GM12878 (cell line): ENCODE data around the gene TPK1. TPM values are rescaled to one million over a fixed set of nuclear protein-coding genes. Genes with fewer than 3 reads are reported as not detected.

Experiments used
- ATAC-seq: fragments of 200-7000 bp; cut with Tn5 transposase; 3 replicates; pipeline ENCODE4 v1.9.1; 2020; ENCODE audit warnings: mild to moderate bottlenecking, moderate library complexity
- BruUV-seq: library from RNA; stranded (reverse); fragments of 400-500 nt; replicated peaks from 2 replicates; lab custom pipeline; 2021; lab: Mats Ljungman, UMichigan
- CTCF ChIA-PET: fragments of 300-600 bp; sonication (Branson Sonifier 250); formaldehyde crosslinking; extraction: SDS; loops from one replicate; lab custom pipeline; 2021; ENCODE audit warnings: inconsistent platforms; lab: Yijun Ruan, JAX
- POLR2A ChIA-PET: fragments of 350-600 bp; formaldehyde crosslinking; extraction: SDS; loops from one replicate; lab custom pipeline; 2021; ENCODE audit warnings: inconsistent platforms; lab: Charles Lee
- RAD21 ChIA-PET: fragments of 300-600 bp; sonication (Branson Sonifier 250); formaldehyde crosslinking; loops from one replicate; lab custom pipeline; 2023; ENCODE audit warnings: antibody characterized with exemption; ENCODE audit not compliant: unreplicated experiment; lab: Charles Lee
- SMC1A ChIA-PET: fragments of 300-600 bp; sonication (Branson Sonifier 250); formaldehyde crosslinking; loops from one replicate; lab custom pipeline; 2023; ENCODE audit not compliant: unreplicated experiment, uncharacterized antibody; lab: Charles Lee
- DNase-seq: peaks from one replicate; pipeline ENCODE4 v3.0.0-alpha.2; 2011; ENCODE audit warnings: low read depth, low spot score
- FAIRE-seq: peaks from 3 replicates; lab custom pipeline; 2011; peaks lifted over from hg19 to GRCh38; lab: Jason Lieb, UNC
- H2AFZ ChIP-seq: 2 replicates; pipeline ENCODE4 v1.6.0; 2011; ENCODE audit warnings: low read depth, low read length, control low read depth; ENCODE audit not compliant: control insufficient read depth
- H3K27ac ChIP-seq: 2 replicates; pipeline ENCODE4 v1.5.1; 2011; ENCODE audit warnings: control low read depth; ENCODE audit not compliant: control insufficient read depth, insufficient read depth
- H3K27me3 ChIP-seq, 2 experiments: replicated peaks in 1 of 2; 2 replicates each; pipeline versions ENCODE4 v1.6.0 to v1.6.1; 2011; ENCODE audit warnings: low read length in 1 of 2; ENCODE audit not compliant: control insufficient read depth in 2 of 2, insufficient read depth in 2 of 2
- H3K36me3 ChIP-seq, 2 experiments: 2 replicates each; pipeline ENCODE4 v1.5.1; 2011; ENCODE audit warnings: low read length in 1 of 2; ENCODE audit not compliant: control insufficient read depth in 2 of 2, insufficient read depth in 2 of 2
- H3K4me1 ChIP-seq: 2 replicates; pipeline ENCODE4 v1.6.1; 2011; ENCODE audit warnings: mild to moderate bottlenecking, low read length, moderate library complexity, mixed read lengths; ENCODE audit not compliant: control insufficient read depth, insufficient read depth
- H3K4me2 ChIP-seq: 2 replicates; pipeline ENCODE4 v1.6.0; 2011; ENCODE audit warnings: control low read depth; ENCODE audit not compliant: control insufficient read depth, insufficient read depth
- H3K4me3 ChIP-seq: fragments of 200-600 bp; sonication (generic); 2 replicates; pipeline ENCODE4 v1.5.1; 2016
- H3K79me2 ChIP-seq: 2 replicates; pipeline ENCODE4 v1.6.0; 2011; ENCODE audit warnings: low read length; ENCODE audit not compliant: control insufficient read depth, insufficient read depth
- H3K9ac ChIP-seq: 2 replicates; pipeline ENCODE4 v1.8.0; 2011; ENCODE audit warnings: low read length, control low read depth, mixed read lengths; ENCODE audit not compliant: control insufficient read depth, insufficient read depth
- H3K9me3 ChIP-seq: replicated peaks from 3 replicates; pipeline ENCODE4 v1.5.1; 2011; ENCODE audit warnings: mild to moderate bottlenecking, low read length; ENCODE audit not compliant: control insufficient read depth, insufficient read depth
- H4K20me1 ChIP-seq: 2 replicates; pipeline ENCODE4 v1.6.0; 2011; ENCODE audit not compliant: control insufficient read depth, insufficient read depth
- CBFB ChIP-seq: IDR thresholded peaks from 2 replicates; pipeline ENCODE4 v1.6.1; 2016; ENCODE audit warnings: antibody characterized with exemption, low read depth
- CEBPB ChIP-seq, 2 experiments: fragments of 150-350 bp in 1 of 2; IDR thresholded peaks; 2 replicates each; pipeline ENCODE4 v1.6.1; 2012 to 2014; ENCODE audit warnings: low read depth in 2 of 2, low read length in 2 of 2, borderline replicate concordance in 1 of 2, inconsistent platforms in 1 of 2
- ESRRA ChIP-seq: IDR thresholded peaks from 2 replicates; pipeline ENCODE4 v1.6.1; 2012; ENCODE audit warnings: mild to moderate bottlenecking, low read length, improper control_type of control experiment
- GATAD2B ChIP-seq: fragments of 450-650 bp; conservative IDR thresholded peaks from 2 replicates; pipeline ENCODE4 v1.6.1; 2017; ENCODE audit warnings: low read depth, mild to moderate bottlenecking, moderate library complexity
- HDAC6 ChIP-seq: fragments of 200-600 bp; sonication (generic); IDR thresholded peaks from one replicate; pipeline ENCODE4 v1.8.0; 2017; ENCODE audit warnings: antibody characterized with exemption; ENCODE audit not compliant: unreplicated experiment
- HSF1 ChIP-seq: fragments of 150-350 bp; IDR thresholded peaks from 2 replicates; pipeline ENCODE4 v1.6.1; 2014; ENCODE audit warnings: mild to moderate bottlenecking, low read depth, low read length
- IKZF1 ChIP-seq: fragments of 450-650 bp; conservative IDR thresholded peaks from 2 replicates; pipeline ENCODE4 v1.6.1; 2017; ENCODE audit warnings: antibody characterized with exemption, mild to moderate bottlenecking
- JUNB ChIP-seq: IDR thresholded peaks from 2 replicates; pipeline ENCODE4 v1.6.1; 2016; ENCODE audit warnings: antibody characterized with exemption, mild to moderate bottlenecking
- MXI1 ChIP-seq: fragments of 150-350 bp; IDR thresholded peaks from 2 replicates; pipeline ENCODE4 v1.6.1; 2011; ENCODE audit warnings: low read depth, mild to moderate bottlenecking, inconsistent platforms, low read length, improper control_type of control experiment
- MYB ChIP-seq: fragments of 150-350 bp; IDR thresholded peaks from 2 replicates; pipeline ENCODE4 v1.6.1; 2014; ENCODE audit warnings: mild to moderate bottlenecking, low read depth, low read length, borderline replicate concordance
- POLR2A ChIP-seq: IDR thresholded peaks from 2 replicates; pipeline ENCODE4 v1.6.1; 2011; ENCODE audit warnings: low read depth, mild to moderate bottlenecking, low read length
- RUNX3 ChIP-seq: IDR thresholded peaks from 2 replicates; pipeline ENCODE4 v1.6.1; 2012; ENCODE audit warnings: low read length, inconsistent platforms
- SP1 ChIP-seq: IDR thresholded peaks from one replicate; pipeline ENCODE4 v1.6.1; 2011; ENCODE audit warnings: low read depth, low read length
- TBL1XR1 ChIP-seq: IDR thresholded peaks from 2 replicates; pipeline ENCODE4 v1.6.1; 2012; ENCODE audit warnings: low read depth, low read length, improper control_type of control experiment
- WGBS: methylation state at CpG from one replicate; pipeline ENCODE4 v1.1.6; 2016; ENCODE audit warnings: low lambda C conversion rate; ENCODE audit not compliant: insufficient replicate concordance, insufficient coverage; ENCODE audit errors: missing lambda C conversion rate; 5-methylcytosine and 5-hydroxymethylcytosine counted together
- in situ Hi-C: fragments of 300-500 bp; cut with MboI; formaldehyde crosslinking; loops from 9 replicates; pipeline ENCODE4 v1.14.3; 2018; ENCODE audit warnings: mixed read lengths
- intact Hi-C: fragments of 100-400 bp; cut with micrococcal nuclease; formaldehyde crosslinking; loops from one replicate; pipeline ENCODE4 v1.14.2; 2022; ENCODE audit not compliant: unreplicated experiment
- polyA plus RNA-seq, 11 experiments: library from polyadenylated mRNA; depleted of rRNA in 4 of 11; unstranded in 6 of 11; stranded (reverse) in 5 of 11; fragments of >200 nt; fragmentation: Nextera tagmentation in 4 of 11; fragmentation: Illumina TruSeq in 1 of 11; extraction: Ambion mirVana in 4 of 11; extraction: Trizol in 1 of 11; gene quantifications; 1 replicate in 1 of 11; 2 replicates in 10 of 11; pipeline versions ENCODE4 v1.2.1 to v1.2.3, GENCODE V29; 2011 to 2016; ENCODE audit warnings: inconsistent platforms in 2 of 11, missing spikeins in 2 of 11, low read depth in 1 of 11
- total RNA-seq, 4 experiments: library from RNA; depleted of rRNA in 3 of 4; stranded (reverse); fragments of >200 nt in 3 of 4; fragmentation: Illumina TruSeq in 1 of 4; extraction: Trizol in 1 of 4; gene quantifications; 2 replicates each; pipeline versions ENCODE4 v1.2.1 to v1.2.3, GENCODE V29; 2013 to 2021
- TF ChIP-seq, protein P1 (sequence below): fragments of 450-650 bp; formaldehyde crosslinking; IDR thresholded peaks from 2 replicates; pipeline ENCODE4 v1.4.0; 2022; ENCODE audit warnings: mild to moderate bottlenecking, moderate library complexity
- TF ChIP-seq, protein P2 (sequence below): fragments of 450-650 bp; IDR thresholded peaks from 2 replicates; pipeline ENCODE4 v1.6.1; 2017; ENCODE audit warnings: borderline replicate concordance

The TPK1 gene
- total and polyA plus RNA-seq, 10 of the 15 experiments (the other 5 are each of a cell fraction or from before 2014, with no cell fraction given), result 7.1 to 19.0 (median 9.3) TPM

DNA sequence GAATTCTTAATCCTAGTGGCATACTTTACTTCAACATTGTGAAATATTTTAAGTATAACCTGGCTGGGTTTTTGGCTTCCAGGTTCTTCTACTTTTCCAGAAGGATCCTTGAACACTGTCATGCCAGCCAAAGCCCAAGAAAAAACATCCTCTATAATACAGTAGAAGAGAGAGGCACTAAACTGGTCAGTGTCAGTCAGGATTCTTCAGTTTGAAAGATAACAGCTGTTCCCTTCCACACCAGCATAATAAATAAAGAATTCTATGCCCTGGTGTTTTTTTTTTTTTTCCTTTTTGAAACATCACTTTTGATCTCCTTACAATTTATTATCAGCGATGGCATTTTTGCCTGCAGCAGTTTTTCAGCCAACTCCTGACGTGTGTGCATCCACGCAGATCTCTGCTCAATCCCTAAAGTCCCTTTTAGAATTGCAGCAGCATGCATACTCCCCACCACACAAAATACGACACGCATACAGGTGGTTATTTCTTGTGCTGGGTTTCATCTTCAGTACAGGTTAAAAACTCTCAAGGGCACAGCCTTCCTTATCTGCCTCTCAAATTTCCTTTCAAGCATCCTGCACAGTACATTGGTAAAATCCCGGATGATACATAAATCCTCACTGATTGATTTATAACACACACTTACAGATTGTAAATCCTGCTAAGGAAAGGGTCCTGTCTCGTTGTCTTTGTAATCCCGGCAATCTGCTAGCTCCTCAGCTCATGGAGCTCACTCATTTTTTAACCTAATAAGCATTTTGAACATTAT lies 100.2 kb downstream of the TPK1 start:
- FAIRE-seq (no peak), DNase-seq (no peak), ATAC-seq (no peak)
- POLR2A ChIA-PET, result no interaction called here
- no peak overlapping the region for H3K4me3 ChIP-seq
- no peak overlapping the region for H3K4me2 ChIP-seq
- H2AFZ ChIP-seq, result no peak overlapping the region
- H3K27me3 ChIP-seq, result no peaks in the 10 kb centered on the region
- H3K4me1 ChIP-seq, result no peaks in the 10 kb centered on the region
- H3K9ac ChIP-seq, result no peak overlapping the region
- H3K36me3 ChIP-seq, result no peaks in the 10 kb centered on the region
- no peak overlapping the region for H3K27ac ChIP-seq
- intact Hi-C loops, result loop anchor here (5.0 to 10.0 kb wide), 2 partner anchors 102 to 299 kb away; partner anchors contain the start of gene TPK1
- in situ Hi-C loops, result loop anchor here (25.0 kb wide), 1 partner anchor 1352 kb away; no protein-coding TSS in a partner anchor
- TF ChIP-seq, protein P1, sequence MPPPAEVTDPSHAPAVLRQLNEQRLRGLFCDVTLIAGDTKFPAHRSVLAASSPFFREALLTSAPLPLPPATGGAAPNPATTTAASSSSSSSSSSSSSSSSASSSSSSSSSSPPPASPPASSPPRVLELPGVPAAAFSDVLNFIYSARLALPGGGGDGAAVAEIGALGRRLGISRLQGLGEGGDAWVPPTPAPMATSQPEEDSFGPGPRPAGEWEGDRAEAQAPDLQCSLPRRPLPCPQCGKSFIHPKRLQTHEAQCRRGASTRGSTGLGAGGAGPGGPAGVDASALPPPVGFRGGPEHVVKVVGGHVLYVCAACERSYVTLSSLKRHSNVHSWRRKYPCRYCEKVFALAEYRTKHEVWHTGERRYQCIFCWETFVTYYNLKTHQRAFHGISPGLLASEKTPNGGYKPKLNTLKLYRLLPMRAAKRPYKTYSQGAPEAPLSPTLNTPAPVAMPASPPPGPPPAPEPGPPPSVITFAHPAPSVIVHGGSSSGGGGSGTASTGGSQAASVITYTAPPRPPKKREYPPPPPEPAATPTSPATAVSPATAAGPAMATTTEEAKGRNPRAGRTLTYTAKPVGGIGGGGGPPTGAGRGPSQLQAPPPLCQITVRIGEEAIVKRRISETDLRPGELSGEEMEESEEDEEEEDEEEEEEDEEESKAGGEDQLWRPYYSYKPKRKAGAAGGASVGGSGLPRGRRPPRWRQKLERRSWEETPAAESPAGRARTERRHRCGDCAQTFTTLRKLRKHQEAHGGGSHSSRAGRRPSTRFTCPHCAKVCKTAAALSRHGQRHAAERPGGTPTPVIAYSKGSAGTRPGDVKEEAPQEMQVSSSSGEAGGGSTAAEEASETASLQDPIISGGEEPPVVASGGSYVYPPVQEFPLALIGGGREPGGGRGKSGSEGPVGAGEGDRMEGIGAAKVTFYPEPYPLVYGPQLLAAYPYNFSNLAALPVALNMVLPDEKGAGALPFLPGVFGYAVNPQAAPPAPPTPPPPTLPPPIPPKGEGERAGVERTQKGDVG, result no peak
- TF ChIP-seq ESRRA (no peak), HDAC6 (no peak), CBFB (no peak), GATAD2B (no peak), CEBPB (IDR thresholded peaks at IDR 0.05; ENCODE audit: borderline replicate concordance in 1 of 2, low read depth in 2 of 2, low read length in 2 of 2) (no peak), POLR2A (no peak), TBL1XR1 (no peak), JUNB (no peak), MYB (no peak), HSF1 (no peak), SP1 (no peak), MXI1 (no peak), RUNX3 (no peak), IKZF1 (no peak)
- TF ChIP-seq, protein P2, sequence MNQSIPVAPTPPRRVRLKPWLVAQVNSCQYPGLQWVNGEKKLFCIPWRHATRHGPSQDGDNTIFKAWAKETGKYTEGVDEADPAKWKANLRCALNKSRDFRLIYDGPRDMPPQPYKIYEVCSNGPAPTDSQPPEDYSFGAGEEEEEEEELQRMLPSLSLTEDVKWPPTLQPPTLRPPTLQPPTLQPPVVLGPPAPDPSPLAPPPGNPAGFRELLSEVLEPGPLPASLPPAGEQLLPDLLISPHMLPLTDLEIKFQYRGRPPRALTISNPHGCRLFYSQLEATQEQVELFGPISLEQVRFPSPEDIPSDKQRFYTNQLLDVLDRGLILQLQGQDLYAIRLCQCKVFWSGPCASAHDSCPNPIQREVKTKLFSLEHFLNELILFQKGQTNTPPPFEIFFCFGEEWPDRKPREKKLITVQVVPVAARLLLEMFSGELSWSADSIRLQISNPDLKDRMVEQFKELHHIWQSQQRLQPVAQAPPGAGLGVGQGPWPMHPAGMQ, result no peak
- WGBS, result 58% methylated on average over 8 of the region's 8 CpGs
- SMC1A ChIA-PET, result interaction anchor here (0.6 to 1.0 kb wide), 2 partner anchors 14 to 127 kb away, joined by 3 to 4 read pairs; no protein-coding TSS in a partner anchor
- no peaks in the 10 kb centered on the region for H3K9me3 ChIP-seq
- H3K79me2 ChIP-seq, result no peaks in the 10 kb centered on the region
- RAD21 ChIA-PET, result no interaction called here
- CTCF ChIA-PET, result interaction anchor here (0.9 kb wide), 1 partner anchor 76 kb away, joined by 3 read pairs; no protein-coding TSS in a partner anchor
- BruUV-seq, result no TSS peak
- no peaks in the 10 kb centered on the region for H4K20me1 ChIP-seq
